C4-2B (cell line): Measurements from ENCODE around the gene AFG3L2.

Source experiments
- H3K27ac ChIP-seq: fragments of 450-650 bp; 2 replicates; pipeline ENCODE4 v1.5.1; 2017
- CTCF ChIP-seq: fragments of 450-650 bp; conservative IDR thresholded peaks from 2 replicates; pipeline ENCODE4 v1.5.1; 2017; ENCODE audit warnings: mild to moderate bottlenecking
- ZFX ChIP-seq: fragments of 450-650 bp; IDR thresholded peaks from 2 replicates; pipeline ENCODE4 v1.6.1; 2017

The AFG3L2 gene

GRCh38 chr18:12296457-12296856 is 80.6 kb downstream of the AFG3L2 start:
- H3K27ac ChIP-seq: no peak overlapping the region
- TF ChIP-seq CTCF (no peak), ZFX (no peak)

- H3K27ac ChIP-seq: no peak overlapping the region
- TF ChIP-seq ZFX (no peak), CTCF (no peak)
Observed at GRCh38 chr18:12296087-12296403, 81.0 kb downstream of the AFG3L2 start.

- no peak overlapping the region for H3K27ac ChIP-seq
- no peak for TF ChIP-seq CTCF
- TF ChIP-seq ZFX: no peak
Observed at GRCh38 chr18:12295389-12296086, 81.5 kb downstream of the AFG3L2 start.

GRCh38 chr18:12293831-12294230 is 83.2 kb downstream of the AFG3L2 start:
- no peak overlapping the region for H3K27ac ChIP-seq
- TF ChIP-seq ZFX (no peak), CTCF (no peak)

- H3K27ac ChIP-seq: no peak overlapping the region
Observed at GRCh38 chr18:12291690-12292089, 85.3 kb downstream of the AFG3L2 start.

GRCh38 chr18:12291161-12291560 is 85.9 kb downstream of the AFG3L2 start:
- no peak for TF ChIP-seq CTCF
- no peak for TF ChIP-seq ZFX
- H3K27ac ChIP-seq: no peak overlapping the region

More at GRCh38 chr18:12291690-12292089, 85.3 kb downstream of the AFG3L2 start:
- TF ChIP-seq ZFX: no peak
- no peak for TF ChIP-seq CTCF

- H3K27ac ChIP-seq: no peak overlapping the region
- no peak for TF ChIP-seq ZFX
Observed at GRCh38 chr18:12290086-12290485, 86.9 kb downstream of the AFG3L2 start.

- H3K27ac ChIP-seq: no peak overlapping the region
- no peak for TF ChIP-seq CTCF
Observed at GRCh38 chr18:12288403-12288755, 88.6 kb downstream of the AFG3L2 start.
